ENCODE measurements around the gene SEMA3E.

DNA sequence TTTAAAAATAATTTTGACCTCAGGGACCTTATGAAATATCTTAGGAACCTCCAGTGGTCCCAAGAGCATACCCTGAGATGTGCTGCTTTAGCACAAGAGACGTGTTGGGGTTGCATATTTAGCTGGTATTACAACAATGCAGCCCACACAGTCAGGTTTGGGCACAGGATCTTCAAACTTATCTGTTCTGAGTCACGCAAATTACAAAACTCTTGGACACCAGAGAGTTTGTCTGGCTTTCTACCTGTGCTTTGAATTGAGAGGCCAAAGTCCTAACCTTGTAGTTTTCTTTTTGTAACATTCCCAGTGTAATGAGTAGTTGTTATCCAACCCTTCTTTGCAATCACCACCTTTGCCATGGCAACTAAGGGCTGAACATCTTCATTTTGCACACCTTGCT, 322.7 kb downstream of the SEMA3E start:
- TF ChIP-seq, protein P1, sequence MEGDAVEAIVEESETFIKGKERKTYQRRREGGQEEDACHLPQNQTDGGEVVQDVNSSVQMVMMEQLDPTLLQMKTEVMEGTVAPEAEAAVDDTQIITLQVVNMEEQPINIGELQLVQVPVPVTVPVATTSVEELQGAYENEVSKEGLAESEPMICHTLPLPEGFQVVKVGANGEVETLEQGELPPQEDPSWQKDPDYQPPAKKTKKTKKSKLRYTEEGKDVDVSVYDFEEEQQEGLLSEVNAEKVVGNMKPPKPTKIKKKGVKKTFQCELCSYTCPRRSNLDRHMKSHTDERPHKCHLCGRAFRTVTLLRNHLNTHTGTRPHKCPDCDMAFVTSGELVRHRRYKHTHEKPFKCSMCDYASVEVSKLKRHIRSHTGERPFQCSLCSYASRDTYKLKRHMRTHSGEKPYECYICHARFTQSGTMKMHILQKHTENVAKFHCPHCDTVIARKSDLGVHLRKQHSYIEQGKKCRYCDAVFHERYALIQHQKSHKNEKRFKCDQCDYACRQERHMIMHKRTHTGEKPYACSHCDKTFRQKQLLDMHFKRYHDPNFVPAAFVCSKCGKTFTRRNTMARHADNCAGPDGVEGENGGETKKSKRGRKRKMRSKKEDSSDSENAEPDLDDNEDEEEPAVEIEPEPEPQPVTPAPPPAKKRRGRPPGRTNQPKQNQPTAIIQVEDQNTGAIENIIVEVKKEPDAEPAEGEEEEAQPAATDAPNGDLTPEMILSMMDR (IDR thresholded peaks at IDR 0.05; ENCODE audit: insufficient read depth, low read depth, low read length), result no peak
- TF ChIP-seq EZH2 (IDR thresholded peaks at IDR 0.05; ENCODE audit: insufficient read depth, low read length), result no peak

Data from astrocyte (in vitro differentiated cells and primary cell).